Hepatocyte (in vitro differentiated cells): Measurements from ENCODE around the gene PHF2. TPM values are rescaled to one million over a fixed set of nuclear protein-coding genes. Genes with fewer than 3 reads are reported as not detected.

Source experiments
- DNase-seq: peaks from one replicate; pipeline ENCODE4 v3.0.0-alpha.2; 2016; ENCODE audit warnings: low spot score
- H2AFZ ChIP-seq: fragments of 200-600 bp; sonication (generic); 2 replicates; pipeline ENCODE4 v1.6.0; 2016; ENCODE audit warnings: antibody characterized with exemption, mild to moderate bottlenecking
- H3K27ac ChIP-seq: fragments of 200-600 bp; sonication (generic); 2 replicates; pipeline ENCODE4 v1.5.1; 2016; ENCODE audit warnings: mild to moderate bottlenecking
- H3K27me3 ChIP-seq: fragments of 200-600 bp; sonication (generic); 2 replicates; pipeline ENCODE4 v1.6.1; 2016
- H3K36me3 ChIP-seq: fragments of 200-600 bp; sonication (generic); replicated peaks from 2 replicates; pipeline ENCODE4 v1.5.1; 2016; ENCODE audit warnings: low read depth; ENCODE audit not compliant: insufficient read depth
- H3K4me1 ChIP-seq: fragments of 200-600 bp; sonication (generic); 2 replicates; pipeline ENCODE4 v1.5.1; 2016; ENCODE audit warnings: mild to moderate bottlenecking, moderate library complexity; ENCODE audit not compliant: insufficient read depth
- H3K4me2 ChIP-seq: fragments of 200-600 bp; sonication (generic); 2 replicates; pipeline ENCODE4 v1.6.0; 2016
- H3K4me3 ChIP-seq: fragments of 200-600 bp; sonication (generic); 2 replicates; pipeline ENCODE4 v1.5.1; 2016; ENCODE audit warnings: mild to moderate bottlenecking
- H3K79me2 ChIP-seq: fragments of 200-600 bp; sonication (generic); 2 replicates; pipeline ENCODE4 v1.6.0; 2017; ENCODE audit warnings: mild to moderate bottlenecking
- H3K9me2 ChIP-seq: fragments of 200-600 bp; sonication (generic); replicated peaks from 2 replicates; pipeline ENCODE4 v1.6.0; 2017; ENCODE audit warnings: mild to moderate bottlenecking; ENCODE audit not compliant: insufficient read depth
- H3K9me3 ChIP-seq: fragments of 200-600 bp; sonication (generic); 2 replicates; pipeline ENCODE4 v1.5.1; 2016; ENCODE audit warnings: low read depth, mild to moderate bottlenecking
- H4K20me1 ChIP-seq: fragments of 200-600 bp; sonication (generic); 2 replicates; pipeline ENCODE4 v1.6.0; 2016; ENCODE audit warnings: mild to moderate bottlenecking; ENCODE audit not compliant: insufficient read depth, poor library complexity, severe bottlenecking
- EZH2 ChIP-seq: fragments of 200-600 bp; sonication (generic); IDR thresholded peaks from 2 replicates; pipeline ENCODE4 v1.6.1; 2016; ENCODE audit warnings: antibody characterized with exemption, mild to moderate bottlenecking, borderline replicate concordance
- EZH2phosphoT487 ChIP-seq: fragments of 200-600 bp; sonication (generic); IDR thresholded peaks from one replicate; pipeline ENCODE4 v1.6.1; 2018; ENCODE audit warnings: antibody characterized with exemption, mild to moderate bottlenecking, low read depth, moderate library complexity; ENCODE audit not compliant: unreplicated experiment, severe bottlenecking
- WGBS: methylation state at CpG from one replicate; pipeline ENCODE4 v1.1.6; 2016; ENCODE audit warnings: low lambda C conversion rate; ENCODE audit errors: missing lambda C conversion rate; 5-methylcytosine and 5-hydroxymethylcytosine counted together
- polyA plus RNA-seq: library from polyadenylated mRNA; unstranded; fragments of >200 nt; fragmentation: Nextera tagmentation; extraction: Ambion mirVana; gene quantifications from 2 replicates; pipeline ENCODE4 v1.2.1, GENCODE V29; 2016
- total RNA-seq: library from RNA; depleted of rRNA; stranded (reverse); fragments of >200 nt; gene quantifications from 2 replicates; pipeline ENCODE4 v1.2.3, GENCODE V29; 2014
- TF ChIP-seq, protein P1 (sequence below): fragments of 200-600 bp; sonication (generic); IDR thresholded peaks from 2 replicates; pipeline ENCODE4 v1.5.1; 2016; ENCODE audit warnings: antibody characterized with exemption, mild to moderate bottlenecking; ENCODE audit not compliant: poor library complexity

The PHF2 gene
- total and polyA plus RNA-seq, 2 experiments from 2014 or later, result 10.5 to 19.8 TPM

DNA sequence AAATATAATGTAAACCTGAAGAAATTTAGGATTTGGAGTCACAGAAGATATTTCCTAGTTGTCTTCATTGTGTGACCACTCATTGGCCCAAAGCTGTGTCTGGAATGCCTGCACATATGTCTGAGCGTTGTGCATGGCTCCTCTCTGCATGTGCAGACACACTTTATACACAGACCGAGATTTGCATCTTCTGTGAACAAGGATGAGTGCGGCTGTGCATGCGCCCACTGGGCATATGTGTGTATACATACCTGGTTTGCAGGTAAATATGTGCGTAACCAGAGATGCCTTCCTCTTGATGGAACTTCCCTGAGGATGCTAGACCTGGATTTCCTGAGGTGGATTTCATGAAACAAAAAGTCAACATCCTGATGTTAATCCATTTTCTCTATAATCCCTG, 19.1 kb downstream of the PHF2 start:
- no peak overlapping the region for H3K27ac ChIP-seq
- no peaks in the 10 kb centered on the region for H3K9me2 ChIP-seq
- peaks cover 40% of the 10 kb centered on the region for H3K4me1 ChIP-seq
- H3K79me2 ChIP-seq, result peaks cover 98% of the 10 kb centered on the region
- WGBS, result 98% methylated on average over 5 of the region's 5 CpGs
- peaks cover 67% of the 10 kb centered on the region for H4K20me1 ChIP-seq
- no peaks in the 10 kb centered on the region for H3K27me3 ChIP-seq
- no peaks in the 10 kb centered on the region for H3K9me3 ChIP-seq
- no peak overlapping the region for H2AFZ ChIP-seq
- no peaks in the 10 kb centered on the region for H3K36me3 ChIP-seq
- no peak for TF ChIP-seq EZH2phosphoT487
- TF ChIP-seq EZH2, result no peak
- TF ChIP-seq, protein P1, sequence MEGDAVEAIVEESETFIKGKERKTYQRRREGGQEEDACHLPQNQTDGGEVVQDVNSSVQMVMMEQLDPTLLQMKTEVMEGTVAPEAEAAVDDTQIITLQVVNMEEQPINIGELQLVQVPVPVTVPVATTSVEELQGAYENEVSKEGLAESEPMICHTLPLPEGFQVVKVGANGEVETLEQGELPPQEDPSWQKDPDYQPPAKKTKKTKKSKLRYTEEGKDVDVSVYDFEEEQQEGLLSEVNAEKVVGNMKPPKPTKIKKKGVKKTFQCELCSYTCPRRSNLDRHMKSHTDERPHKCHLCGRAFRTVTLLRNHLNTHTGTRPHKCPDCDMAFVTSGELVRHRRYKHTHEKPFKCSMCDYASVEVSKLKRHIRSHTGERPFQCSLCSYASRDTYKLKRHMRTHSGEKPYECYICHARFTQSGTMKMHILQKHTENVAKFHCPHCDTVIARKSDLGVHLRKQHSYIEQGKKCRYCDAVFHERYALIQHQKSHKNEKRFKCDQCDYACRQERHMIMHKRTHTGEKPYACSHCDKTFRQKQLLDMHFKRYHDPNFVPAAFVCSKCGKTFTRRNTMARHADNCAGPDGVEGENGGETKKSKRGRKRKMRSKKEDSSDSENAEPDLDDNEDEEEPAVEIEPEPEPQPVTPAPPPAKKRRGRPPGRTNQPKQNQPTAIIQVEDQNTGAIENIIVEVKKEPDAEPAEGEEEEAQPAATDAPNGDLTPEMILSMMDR, result no peak
- H3K4me2 ChIP-seq, result no peak overlapping the region
- H3K4me3 ChIP-seq, result no peak overlapping the region
- DNase-seq, result no peak

DNA sequence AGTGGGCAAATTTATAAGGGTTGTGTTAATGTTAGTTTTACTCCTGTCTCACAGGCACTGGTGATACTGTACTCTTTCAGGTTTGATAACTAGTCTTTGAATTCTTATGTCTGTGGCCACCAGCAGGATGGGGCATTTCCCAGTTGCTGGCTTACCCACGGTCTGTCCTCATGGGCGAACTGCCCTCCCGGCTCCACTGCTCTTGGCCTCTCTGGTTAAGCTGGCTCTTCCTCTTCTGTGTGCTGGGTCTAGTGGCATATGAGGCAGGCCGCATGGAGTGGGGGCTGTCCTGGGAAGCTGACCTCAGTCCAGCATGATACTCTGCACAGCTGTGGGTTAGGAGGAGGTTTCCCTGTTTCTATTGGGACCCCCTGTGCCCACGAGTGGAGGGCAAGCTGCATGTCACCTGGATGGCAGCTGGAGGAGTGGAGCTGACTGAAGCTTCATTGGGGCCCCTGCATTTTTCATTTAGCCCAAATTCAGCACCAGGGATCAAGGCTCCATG, 19.5 kb downstream of the PHF2 start:
- Histone ChIP-seq H3K27me3 (no peaks in the 10 kb centered on the region), H3K4me1 (peaks cover 44% of the 10 kb centered on the region), H3K9me2 (no peaks in the 10 kb centered on the region), H4K20me1 (peaks cover 66% of the 10 kb centered on the region), H3K4me3 (no peak overlapping the region), H3K79me2 (peaks cover 98% of the 10 kb centered on the region), H3K27ac (no peak overlapping the region), H2AFZ (no peak overlapping the region), H3K4me2 (no peak overlapping the region), H3K9me3 (no peaks in the 10 kb centered on the region), H3K36me3 (no peaks in the 10 kb centered on the region)
- no peak for DNase-seq
- TF ChIP-seq, protein P1, result no peak
- TF ChIP-seq EZH2phosphoT487 (no peak), EZH2 (no peak)
- WGBS, result 72% methylated on average over 5 of the region's 5 CpGs

DNA sequence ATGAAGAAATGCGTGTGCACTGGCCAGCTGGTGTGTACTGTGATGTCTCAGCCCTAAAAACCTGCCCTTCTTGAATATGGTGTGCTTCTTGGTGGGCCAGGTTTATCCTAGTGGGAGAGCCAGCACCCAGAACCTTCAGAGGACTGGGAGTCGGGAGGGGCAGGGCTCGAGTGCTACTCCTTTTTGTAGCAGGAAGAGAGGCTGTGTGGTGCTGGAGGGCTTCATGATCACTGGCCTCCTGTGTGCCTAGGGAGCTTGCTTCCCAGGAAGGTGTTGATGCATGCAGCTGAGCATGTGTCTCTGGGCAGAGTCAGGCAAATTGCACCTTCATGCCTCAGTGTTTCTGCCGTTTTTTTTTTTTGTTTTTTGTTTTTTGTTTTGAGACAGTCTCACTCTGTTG, 20.0 kb downstream of the PHF2 start:
- no peak overlapping the region for H3K27ac ChIP-seq
- no peak overlapping the region for H2AFZ ChIP-seq
- no peak overlapping the region for H3K4me2 ChIP-seq
- no peak for TF ChIP-seq EZH2
- TF ChIP-seq, protein P1, result no peak
- no peak for TF ChIP-seq EZH2phosphoT487
- no peaks in the 10 kb centered on the region for H3K27me3 ChIP-seq
- H3K79me2 ChIP-seq, result peaks cover 98% of the 10 kb centered on the region
- no peaks in the 10 kb centered on the region for H3K9me2 ChIP-seq
- WGBS, result 89% methylated on average over 4 of the region's 4 CpGs
- no peaks in the 10 kb centered on the region for H3K36me3 ChIP-seq
- H3K9me3 ChIP-seq, result no peaks in the 10 kb centered on the region
- H3K4me1 ChIP-seq, result peaks cover 47% of the 10 kb centered on the region
- no peak overlapping the region for H3K4me3 ChIP-seq
- no peak for DNase-seq
- H4K20me1 ChIP-seq, result peaks cover 64% of the 10 kb centered on the region

DNA sequence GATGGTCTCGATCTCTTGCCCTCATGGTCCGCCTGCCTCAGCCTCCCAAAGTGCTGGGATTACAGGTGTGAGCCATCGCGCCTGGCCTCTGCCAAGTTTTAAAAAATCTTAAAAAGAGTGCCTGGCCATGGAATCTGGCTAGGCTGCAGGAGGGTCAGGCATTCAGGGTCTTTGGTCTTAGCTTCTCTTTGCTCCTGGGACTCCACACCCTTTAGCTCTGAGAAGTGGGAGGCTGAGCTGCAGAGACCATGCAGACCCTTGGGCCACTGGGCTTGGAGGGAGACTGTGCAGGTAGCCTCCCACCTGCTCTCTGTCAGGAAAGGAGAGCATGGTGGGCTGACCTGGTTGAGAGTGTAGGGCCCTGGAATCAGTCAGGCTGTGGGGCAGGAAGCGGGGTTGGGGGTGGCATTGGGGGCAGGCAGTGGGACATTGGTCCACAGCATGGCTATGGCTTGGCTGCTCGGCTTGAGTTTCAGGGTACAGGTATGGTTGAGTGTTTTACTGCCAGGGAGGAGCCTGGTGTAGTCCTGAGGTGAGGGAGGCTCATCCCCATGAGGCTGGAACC, 20.8 kb downstream of the PHF2 start:
- Histone ChIP-seq H3K27me3 (no peaks in the 10 kb centered on the region), H3K27ac (no peak overlapping the region), H3K36me3 (no peaks in the 10 kb centered on the region), H3K4me3 (no peak overlapping the region), H3K79me2 (peaks cover 98% of the 10 kb centered on the region), H3K4me1 (peaks cover 47% of the 10 kb centered on the region), H2AFZ (no peak overlapping the region), H4K20me1 (peaks cover 60% of the 10 kb centered on the region), H3K9me2 (no peaks in the 10 kb centered on the region), H3K9me3 (no peaks in the 10 kb centered on the region), H3K4me2 (no peak overlapping the region)
- peak; percentile 3 for DNase-seq
- no peak for TF ChIP-seq EZH2
- no peak for TF ChIP-seq EZH2phosphoT487
- TF ChIP-seq, protein P1, result no peak
- WGBS, result 97% methylated on average over 6 of the region's 6 CpGs
